ENCODE results near the gene CHRDL1. TPM values are rescaled to one million over a fixed set of nuclear protein-coding genes. Genes with fewer than 3 reads are reported as not detected.

Gene CHRDL1
- total RNA-seq, 1 experiment from 2014 or later = 11.1 TPM

- Mint-ChIP-seq H3K27me3 (ENCODE audit: low read depth) (no peaks in the 10 kb centered on the region), H3K36me3 (no peaks in the 10 kb centered on the region), H3K9me3 (no peaks in the 10 kb centered on the region), H3K4me1 (peaks cover 3% of the 10 kb centered on the region; the same call in 1 of the 2 replicates), H3K27ac (no peak overlapping the region), H3K4me3 (no peak overlapping the region)
- DNase-seq (ENCODE audit: low spot score) = no peak
- ChIA-PET POLR2A (no interaction called here), CTCF (no interaction called here)
- no peak for ATAC-seq
- TF ChIP-seq HMGA2 (CRISPR knock-in tag; IDR thresholded peaks at IDR 0.05) (no peak), ZNF425 (CRISPR knock-in tag; conservative IDR thresholded peaks at IDR 0.05) (no peak), ZNF512 (CRISPR knock-in tag; IDR thresholded peaks at IDR 0.05; ENCODE audit: borderline replicate concordance) (no peak), ZNF219 (CRISPR knock-in tag; IDR thresholded peaks at IDR 0.05; ENCODE audit: borderline replicate concordance) (no peak), KAT7 (CRISPR knock-in tag; IDR thresholded peaks at IDR 0.05; ENCODE audit: borderline replicate concordance) (no peak), ATF2 (CRISPR knock-in tag; IDR thresholded peaks at IDR 0.05; ENCODE audit: borderline replicate concordance, low read depth) (no peak), CREM (CRISPR knock-in tag; IDR thresholded peaks at IDR 0.05) (no peak), TEAD4 (CRISPR knock-in tag; IDR thresholded peaks at IDR 0.05) (no peak), ZNF138 (CRISPR knock-in tag; conservative IDR thresholded peaks at IDR 0.05) (no peak), ZBTB21 (CRISPR knock-in tag; IDR thresholded peaks at IDR 0.05; ENCODE audit: borderline replicate concordance) (no peak), ATF1 (CRISPR knock-in tag; IDR thresholded peaks at IDR 0.05) (no peak)
- TF ChIP-seq, protein P1, sequence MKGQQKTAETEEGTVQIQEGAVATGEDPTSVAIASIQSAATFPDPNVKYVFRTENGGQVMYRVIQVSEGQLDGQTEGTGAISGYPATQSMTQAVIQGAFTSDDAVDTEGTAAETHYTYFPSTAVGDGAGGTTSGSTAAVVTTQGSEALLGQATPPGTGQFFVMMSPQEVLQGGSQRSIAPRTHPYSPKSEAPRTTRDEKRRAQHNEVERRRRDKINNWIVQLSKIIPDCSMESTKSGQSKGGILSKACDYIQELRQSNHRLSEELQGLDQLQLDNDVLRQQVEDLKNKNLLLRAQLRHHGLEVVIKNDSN (CRISPR knock-in tag; IDR thresholded peaks at IDR 0.05) = no peak
- TF ChIP-seq, protein P2, sequence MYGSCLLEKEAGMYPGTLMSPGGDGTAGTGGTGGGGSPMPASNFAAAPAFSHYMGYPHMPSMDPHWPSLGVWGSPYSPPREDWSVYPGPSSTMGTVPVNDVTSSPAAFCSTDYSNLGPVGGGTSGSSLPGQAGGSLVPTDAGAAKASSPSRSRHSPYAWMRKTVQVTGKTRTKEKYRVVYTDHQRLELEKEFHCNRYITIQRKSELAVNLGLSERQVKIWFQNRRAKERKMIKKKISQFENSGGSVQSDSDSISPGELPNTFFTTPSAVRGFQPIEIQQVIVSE (CRISPR knock-in tag; IDR thresholded peaks at IDR 0.05; ENCODE audit: borderline replicate concordance) = no peak
- TF ChIP-seq, protein P3, sequence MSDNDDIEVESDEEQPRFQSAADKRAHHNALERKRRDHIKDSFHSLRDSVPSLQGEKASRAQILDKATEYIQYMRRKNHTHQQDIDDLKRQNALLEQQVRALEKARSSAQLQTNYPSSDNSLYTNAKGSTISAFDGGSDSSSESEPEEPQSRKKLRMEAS (CRISPR knock-in tag; IDR thresholded peaks at IDR 0.05) = no peak
Observed at GRCh38 chrX:110722135-110722534, 73.5 kb downstream of the CHRDL1 start.

GRCh38 chrX:110713666-110714065, 82.0 kb downstream of the CHRDL1 start:
- CTCF ChIA-PET = no interaction called here
- no peak for DNase-seq (ENCODE audit: low spot score)
- ATAC-seq = no peak
- TF ChIP-seq TCF7 (CRISPR knock-in tag; IDR thresholded peaks at IDR 0.05; ENCODE audit: low read depth) (no peak), ZNF232 (CRISPR knock-in tag; IDR thresholded peaks at IDR 0.05) (no peak), TEAD1 (CRISPR knock-in tag; IDR thresholded peaks at IDR 0.05) (no peak), ZNF425 (CRISPR knock-in tag; conservative IDR thresholded peaks at IDR 0.05) (no peak), ELF4 (CRISPR knock-in tag; IDR thresholded peaks at IDR 0.05; ENCODE audit: low read depth) (no peak), SMAD3 (CRISPR knock-in tag; IDR thresholded peaks at IDR 0.05; ENCODE audit: borderline replicate concordance) (no peak), ZMAT4 (CRISPR knock-in tag; IDR thresholded peaks at IDR 0.05) (no peak), TEAD4 (CRISPR knock-in tag; IDR thresholded peaks at IDR 0.05) (no peak), FOXJ3 (CRISPR knock-in tag; IDR thresholded peaks at IDR 0.05; ENCODE audit: borderline replicate concordance) (no peak), ZNF671 (CRISPR knock-in tag; IDR thresholded peaks at IDR 0.05) (no peak)
- TF ChIP-seq, protein P4, sequence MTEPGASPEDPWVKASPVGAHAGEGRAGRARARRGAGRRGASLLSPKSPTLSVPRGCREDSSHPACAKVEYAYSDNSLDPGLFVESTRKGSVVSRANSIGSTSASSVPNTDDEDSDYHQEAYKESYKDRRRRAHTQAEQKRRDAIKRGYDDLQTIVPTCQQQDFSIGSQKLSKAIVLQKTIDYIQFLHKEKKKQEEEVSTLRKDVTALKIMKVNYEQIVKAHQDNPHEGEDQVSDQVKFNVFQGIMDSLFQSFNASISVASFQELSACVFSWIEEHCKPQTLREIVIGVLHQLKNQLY (CRISPR knock-in tag; IDR thresholded peaks at IDR 0.05) = no peak
- TF ChIP-seq, protein P5, sequence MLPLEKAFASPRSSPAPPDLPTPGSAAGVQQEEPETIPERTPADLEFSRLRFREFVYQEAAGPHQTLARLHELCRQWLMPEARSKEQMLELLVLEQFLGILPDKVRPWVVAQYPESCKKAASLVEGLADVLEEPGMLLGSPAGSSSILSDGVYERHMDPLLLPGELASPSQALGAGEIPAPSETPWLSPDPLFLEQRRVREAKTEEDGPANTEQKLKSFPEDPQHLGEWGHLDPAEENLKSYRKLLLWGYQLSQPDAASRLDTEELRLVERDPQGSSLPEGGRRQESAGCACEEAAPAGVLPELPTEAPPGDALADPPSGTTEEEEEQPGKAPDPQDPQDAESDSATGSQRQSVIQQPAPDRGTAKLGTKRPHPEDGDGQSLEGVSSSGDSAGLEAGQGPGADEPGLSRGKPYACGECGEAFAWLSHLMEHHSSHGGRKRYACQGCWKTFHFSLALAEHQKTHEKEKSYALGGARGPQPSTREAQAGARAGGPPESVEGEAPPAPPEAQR (CRISPR knock-in tag; IDR thresholded peaks at IDR 0.05) = no peak

More at GRCh38 chrX:110713666-110714065, 82.0 kb downstream of the CHRDL1 start:
- Mint-ChIP-seq H3K4me1 (no peaks in the 10 kb centered on the region), H3K36me3 (no peaks in the 10 kb centered on the region), H3K9me3 (no peaks in the 10 kb centered on the region), H3K27me3 (ENCODE audit: low read depth) (no peaks in the 10 kb centered on the region), H3K4me3 (no peak overlapping the region), H3K27ac (no peak overlapping the region)
- POLR2A ChIA-PET = no interaction called here

All from WTC11 (cell line).